ENCODE data around the gene RBM38.
A peak's percentile ranks its signal among the peaks of the same experiment; 100 is the strongest.

The RBM38 gene

DNA sequence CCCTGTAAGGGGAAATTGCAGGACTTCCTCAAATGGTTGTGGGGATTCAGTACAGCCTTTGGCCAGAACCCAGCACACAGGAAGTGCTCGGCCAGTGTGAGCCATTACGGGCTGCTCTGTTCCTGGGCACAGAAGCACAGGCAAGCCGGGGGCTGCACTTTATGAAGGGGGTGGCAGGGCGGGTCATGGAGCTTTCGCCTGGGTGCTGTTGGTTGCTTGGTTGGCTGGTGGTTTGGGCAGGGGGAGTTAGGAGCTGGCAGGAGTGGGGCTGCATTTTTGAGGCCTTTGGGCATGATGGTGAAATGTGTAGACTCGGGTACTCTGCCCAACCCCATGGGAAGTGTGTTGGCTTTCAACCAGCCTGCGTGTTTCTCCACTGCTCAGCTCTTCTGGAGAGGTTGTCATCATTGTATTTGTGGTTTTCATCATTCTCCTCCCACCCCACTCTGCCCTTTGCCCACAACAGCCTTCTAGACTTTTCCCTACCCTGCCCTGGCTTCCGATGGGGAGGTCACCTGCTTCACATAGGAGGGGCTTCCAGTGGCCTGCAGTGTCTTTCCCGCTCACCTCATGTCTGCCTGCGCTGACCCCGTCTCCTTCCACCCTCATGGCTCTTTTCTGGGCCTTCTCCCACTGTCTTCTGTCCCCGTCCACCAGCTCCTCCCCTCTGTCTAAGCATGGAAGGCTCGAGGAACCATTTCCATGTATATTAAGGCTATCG is 16.1 kb upstream of the RBM38 start:
- DNase-seq: no peak

DNA sequence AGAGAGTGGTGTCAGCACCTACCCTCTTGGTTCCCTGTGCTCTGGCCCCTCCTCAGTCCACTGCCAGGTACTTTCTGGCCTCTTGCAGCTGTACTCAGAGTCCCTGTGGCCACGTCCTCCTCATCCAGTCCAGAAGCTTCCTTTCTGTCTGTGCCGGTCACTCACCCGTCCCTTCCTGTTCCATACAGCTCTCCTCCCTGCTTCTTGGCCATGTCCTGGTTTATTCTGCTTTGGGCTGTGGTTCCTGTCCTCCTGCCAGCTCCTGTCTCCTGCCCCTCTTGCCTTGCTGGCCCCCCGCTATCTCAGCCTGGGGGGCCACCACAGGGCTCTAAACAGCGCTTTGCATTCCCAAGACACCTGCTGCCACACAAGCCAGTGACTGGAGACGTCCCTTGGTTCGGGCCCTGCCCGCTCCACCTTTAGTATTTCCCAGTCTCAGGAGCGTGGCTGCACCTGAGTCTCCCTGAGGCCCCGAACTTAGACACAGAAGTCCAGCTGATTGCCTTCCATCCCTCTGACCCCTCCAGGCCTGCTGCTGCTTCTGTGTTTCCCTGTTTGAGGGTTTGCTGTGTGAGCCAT is 15.5 kb upstream of the RBM38 start:
- no peak for DNase-seq

DNA sequence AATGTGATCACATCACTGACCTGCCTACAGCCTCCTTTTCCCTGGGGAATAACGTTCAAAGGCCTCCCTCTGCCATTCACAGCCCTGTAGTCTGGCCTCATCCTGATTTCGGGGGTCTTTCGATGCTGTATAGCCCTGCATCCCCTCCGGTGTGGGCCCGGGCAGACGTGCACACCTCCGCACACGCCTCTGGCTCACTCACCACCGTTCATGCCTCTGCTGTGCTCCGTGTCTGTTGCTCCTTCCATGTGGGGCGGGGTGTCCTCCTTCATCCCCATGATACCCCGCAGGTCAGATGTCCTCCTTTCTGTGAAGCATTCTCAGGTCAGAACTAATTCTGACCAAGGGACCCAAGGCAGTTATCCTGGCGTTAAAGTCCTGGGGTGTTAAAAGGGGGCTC is 13.8 kb upstream of the RBM38 start:
- no peak for DNase-seq

DNA sequence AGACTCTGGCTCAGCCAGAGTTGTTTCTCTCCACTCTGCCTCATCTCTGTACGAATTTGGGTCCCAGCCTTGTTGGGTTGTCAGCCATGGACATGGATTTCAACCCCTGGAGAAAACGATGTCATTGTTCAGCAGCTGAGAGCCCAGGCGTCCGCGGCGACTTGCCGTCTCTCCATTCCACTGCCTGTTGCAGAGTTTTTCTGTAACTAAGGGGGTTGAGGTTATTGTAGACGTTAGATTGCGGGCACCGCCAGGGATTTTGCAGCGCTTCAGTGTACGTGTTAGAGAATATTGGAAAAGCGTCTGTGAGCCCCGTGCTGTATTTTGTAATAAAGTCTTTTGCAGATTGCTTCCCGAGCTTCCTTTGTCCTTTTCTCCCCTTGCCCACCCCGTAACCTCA is 13.1 kb upstream of the RBM38 start:
- no peak for DNase-seq

DNA sequence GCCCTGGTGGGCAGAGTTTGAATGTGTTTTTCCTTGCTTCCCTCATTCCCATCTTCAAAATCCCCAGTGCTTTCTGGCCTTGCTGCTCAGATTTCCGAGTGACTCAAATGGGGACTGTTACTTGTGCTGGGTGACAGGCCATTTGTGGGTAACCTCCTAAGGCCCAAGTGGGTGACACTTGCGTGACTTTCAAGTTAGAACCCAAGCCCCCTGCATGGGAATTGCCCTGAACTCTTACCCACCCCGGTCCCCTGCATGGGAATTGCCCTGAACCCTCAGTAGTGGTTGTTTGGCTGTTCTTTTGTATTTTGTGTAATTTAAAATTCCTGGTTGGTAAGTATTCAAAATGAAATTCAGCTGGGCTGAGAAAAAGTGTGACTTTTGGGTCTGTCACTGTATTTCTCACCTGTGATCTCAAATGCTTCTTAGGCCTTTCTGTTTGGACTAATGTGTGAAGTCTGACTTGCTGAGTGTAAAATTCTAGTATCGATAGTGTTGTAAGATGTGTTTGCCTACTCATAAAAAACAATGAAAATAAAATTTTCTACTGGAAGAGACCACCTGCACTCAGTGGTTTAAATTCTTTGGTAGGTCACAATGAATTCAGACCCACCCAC is 12.4 kb upstream of the RBM38 start:
- no peak for DNase-seq

DNA sequence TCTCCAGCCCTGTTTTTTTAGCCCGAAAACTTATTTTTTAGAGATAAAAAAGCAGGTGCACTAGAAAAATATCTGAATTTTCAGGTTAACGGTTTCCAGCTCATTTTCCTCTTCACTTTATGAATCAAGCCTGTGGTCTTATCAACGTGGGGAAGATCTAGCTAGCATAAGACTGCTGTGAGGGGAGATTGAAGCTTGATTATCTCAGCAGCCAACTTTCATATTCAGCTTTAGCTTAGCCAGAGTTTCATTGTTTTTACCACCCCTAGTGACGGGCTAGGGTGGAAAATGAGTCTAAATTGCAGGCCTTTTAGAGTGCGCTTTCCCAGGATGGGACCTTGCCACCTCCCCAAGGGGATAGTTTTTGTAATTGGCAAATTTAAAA is 11.9 kb upstream of the RBM38 start:
- DNase-seq: no peak

DNA sequence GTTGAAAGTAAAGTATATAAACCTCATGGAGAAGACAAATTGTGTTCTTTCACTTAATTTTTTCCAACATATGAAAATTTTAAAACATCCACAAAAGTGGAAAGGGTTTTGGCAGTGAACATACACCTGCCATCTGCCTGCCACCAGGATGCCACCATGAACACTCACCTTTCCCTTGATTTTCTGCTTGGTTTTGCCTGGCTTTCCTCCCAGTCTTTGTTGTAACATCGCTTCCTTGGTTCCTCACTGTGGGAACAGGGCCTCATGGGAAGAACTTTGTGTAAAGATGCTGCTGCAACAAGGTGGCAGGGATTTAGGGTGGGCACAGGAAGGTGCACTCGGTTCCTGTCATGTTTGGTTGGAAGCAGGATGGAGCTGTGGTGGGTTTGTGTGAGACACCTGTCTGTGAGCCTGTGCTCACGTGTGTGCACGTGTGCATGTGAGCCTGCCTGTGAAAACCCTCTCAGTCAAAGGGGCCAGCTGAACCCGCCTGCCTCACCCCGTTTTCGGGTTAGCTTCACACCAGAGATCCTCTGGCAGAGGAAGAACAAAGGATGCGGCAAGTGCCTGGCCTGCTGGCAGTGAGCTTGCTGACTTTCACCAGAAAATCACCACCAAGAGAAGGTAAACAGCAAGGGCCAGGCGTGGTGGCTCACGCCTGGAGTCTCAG is 11.0 kb upstream of the RBM38 start:
- DNase-seq: no peak

DNA sequence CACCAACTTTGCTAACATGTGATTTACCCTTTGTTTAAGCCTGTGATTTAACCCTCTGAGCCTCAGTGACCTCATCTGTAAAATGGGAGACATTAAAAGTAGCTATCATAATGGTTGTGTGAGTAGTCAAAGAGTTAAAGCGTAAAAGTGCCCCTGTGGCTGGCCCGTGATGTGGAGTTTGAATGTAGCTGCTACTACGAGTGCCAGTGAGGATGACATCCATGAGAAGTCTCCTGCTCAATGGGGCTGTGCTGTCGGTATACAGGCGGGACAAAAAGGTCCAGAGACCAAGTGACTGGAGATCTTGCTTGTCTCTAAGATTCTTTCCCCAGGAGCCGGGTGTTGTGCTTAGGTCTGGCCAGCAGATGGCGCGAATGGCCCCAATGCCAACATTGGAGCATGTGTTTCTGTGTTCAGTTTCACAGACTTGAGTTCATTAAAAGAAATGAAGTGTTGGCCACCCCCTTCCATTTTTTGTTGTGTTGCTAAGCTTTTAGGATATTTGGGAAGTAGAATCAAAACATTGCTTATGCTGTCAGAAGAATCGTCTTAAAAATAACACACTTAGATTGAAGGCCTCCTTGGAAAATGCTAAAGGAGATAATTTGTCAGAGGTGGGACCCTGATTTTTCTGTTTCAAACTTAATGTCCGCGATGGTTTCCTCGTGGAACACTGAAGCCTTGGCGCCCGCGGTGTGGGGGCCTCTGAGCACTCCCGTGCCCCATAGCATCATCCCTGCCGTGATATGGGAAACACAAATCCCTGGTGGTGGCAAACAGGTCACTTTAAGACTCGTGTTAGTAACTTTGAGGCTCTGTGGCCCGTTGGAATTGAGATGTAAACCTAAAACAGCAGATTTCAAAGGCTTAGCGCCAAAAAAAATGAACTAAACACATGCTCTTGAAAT is 9.3 kb upstream of the RBM38 start:
- DNase-seq: peak; percentile 62

DNA sequence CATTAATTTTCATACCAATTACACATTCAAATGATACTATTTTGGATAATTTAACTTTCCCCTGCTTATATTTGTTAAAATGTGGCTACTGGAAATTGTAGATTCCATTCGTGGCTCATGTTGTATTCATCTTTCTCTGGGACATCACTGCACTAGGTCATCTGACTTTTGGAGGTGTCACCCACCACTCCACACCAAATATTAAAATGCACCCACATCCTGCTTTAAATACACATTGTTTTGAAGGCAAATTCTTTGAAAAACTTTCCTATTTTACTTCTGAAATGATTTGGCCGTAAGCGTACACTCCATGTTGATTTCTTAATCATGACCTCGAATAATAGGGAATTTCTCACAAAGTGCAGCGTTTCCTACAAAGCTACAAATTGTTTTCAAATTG is 8.7 kb upstream of the RBM38 start:
- DNase-seq: no peak

DNA sequence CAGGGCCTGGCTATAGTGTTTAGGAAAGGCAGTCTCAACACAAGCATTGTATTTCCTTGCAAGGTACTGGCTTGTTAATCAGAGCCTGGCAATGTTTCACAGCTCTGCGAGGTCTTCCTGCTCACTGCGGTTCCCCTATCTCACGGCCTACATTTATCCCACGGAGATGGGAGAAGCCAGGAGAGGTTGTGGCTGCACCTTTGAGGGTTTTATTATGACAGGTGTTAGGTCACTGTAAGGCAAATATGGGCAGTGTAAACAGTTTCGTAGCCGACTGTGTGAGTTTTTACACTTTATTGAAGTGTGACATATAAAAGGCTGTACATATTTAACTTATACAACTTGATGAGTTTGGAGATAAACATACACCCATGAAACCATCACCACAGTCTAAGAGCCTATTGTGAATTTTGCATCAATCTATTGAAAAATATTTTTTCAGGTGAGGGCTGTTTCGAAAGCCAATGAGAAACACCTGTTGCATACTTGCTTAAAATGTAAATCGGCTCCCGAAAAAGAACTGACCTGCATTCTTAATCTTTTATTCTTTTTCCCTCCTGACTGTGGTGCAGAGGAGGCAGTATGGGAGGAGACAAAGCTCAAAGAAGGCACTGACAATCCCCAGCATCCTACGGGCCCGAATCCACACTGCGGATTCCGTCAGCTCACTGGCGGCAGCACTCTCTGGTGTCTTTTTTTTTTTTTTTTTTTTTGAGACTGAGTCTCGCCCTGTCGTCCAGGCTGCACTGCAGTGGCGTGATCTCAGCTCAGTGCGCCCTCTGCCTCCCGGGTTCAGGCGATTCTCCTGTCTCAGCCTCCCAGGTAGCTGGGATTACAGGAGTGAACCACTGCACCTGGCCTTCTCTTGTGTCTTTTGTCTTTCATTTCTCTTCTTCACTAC is 7.5 kb upstream of the RBM38 start:
- DNase-seq: no peak

DNA sequence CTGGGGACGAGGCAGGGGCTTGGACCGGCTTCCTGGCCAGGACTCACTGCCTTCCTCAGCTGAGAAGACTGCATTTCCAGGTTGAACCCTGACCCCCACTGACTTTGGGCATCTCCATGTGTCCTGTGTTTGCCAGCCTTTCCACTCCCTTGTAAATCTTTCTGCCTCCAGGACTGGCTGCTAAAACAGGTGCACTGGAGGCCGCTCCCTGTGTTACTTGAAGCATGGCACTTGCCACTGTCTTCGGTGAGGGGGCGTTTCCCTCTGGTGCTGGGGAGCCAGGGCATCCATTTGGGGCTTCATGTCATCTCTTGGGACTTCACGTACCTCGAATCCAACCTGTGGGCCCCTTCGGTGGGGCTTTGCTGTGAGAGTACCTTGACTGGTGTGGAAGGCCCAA is 6.7 kb upstream of the RBM38 start:
- no peak for DNase-seq

DNA sequence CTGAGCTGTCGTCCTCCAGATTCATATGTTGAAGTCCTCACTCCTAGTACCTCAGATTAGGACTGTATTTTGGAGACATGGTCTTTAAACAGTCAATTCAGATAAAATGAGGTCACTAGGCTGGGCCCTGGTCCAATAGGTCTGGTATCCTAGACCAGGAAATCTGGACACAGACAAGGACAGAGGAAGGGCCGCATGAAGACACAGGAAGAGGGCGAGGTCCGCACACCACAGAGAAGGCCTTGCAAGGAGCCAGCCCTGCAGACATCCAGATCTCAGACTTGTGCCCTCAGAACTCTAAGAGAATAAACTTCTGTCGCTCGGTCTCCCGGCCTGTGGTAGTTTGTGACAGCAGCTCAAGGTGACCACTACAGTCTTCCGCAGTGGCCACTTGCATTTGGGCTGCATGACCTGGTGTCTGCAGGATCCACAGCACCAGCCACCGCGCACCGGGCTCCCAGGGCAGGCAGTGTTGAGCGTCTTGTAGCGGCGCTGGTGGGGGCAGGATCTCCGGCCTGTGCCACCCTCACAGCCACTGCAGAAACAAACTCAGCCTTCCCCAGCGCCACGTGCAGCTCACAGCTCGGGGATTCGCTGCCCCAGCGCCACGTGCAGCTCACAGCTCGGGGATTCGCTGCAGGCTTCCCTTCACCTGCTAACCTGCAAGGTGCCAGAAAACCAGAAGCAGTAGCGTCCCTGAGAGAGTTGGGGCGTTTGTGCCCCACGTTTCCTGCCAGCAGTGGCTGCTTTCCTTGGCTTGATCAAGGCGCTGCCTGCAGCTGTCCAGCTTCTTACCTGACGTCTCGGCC is 6.0 kb upstream of the RBM38 start:
- no peak for DNase-seq

DNA sequence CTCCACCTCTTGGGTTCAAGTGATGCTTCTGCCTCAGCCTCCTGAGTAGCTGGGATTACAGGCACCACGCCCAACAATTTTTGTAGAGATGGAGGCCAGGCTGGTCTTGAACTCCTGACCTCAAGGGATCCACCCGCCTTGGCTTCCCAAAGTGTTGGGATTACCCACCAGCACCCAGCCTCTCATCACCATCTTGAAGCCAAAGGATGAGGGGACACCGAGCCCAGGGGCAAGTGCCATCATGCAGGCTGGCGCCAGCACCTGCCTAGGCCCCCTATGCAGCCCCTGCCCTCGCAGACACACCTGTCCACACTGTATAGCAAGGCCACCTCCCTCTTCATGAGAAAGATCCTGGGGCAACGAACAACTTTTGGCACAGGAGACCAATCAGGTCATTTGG is 5.3 kb upstream of the RBM38 start:
- DNase-seq: no peak

DNA sequence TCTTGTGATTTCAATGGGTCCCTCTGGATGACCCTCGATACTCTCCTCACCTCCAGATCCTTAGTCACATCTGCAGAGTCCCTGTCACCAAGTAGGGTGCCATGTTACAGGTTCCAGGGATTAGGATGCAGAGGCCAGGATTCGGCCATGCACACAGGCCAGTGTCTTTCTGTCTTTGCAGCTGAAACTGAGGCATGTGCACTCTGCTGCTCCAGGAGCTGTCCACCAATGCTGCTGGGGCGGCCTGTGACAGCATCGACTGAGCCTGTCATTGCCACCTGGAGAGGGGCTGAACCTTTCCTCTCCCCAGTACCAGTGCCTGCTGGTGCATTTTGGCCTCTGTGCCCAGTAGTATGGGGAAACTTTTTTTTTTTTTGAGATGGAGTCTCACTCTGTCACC is 4.4 kb upstream of the RBM38 start:
- no peak for DNase-seq

DNA sequence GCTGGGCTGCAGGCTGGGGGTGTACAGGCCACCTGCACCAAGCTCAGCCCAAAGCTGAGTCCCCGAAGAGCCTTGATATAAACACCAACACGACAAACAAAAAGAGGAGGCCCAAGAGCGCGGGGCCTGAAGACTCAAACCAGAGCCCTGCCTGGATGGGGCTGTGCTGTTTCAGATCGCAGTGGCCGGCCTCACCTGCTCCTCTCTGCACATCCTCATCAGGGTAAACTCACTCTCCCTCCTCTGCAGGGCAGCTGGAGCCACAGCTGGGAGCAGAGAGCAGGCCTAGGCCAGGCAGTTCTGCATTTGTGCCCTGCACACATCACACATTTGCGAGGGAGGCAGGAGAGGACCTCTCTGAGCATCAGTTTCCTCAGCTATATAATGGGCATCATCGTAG is 3.7 kb upstream of the RBM38 start:
- no peak for DNase-seq

DNA sequence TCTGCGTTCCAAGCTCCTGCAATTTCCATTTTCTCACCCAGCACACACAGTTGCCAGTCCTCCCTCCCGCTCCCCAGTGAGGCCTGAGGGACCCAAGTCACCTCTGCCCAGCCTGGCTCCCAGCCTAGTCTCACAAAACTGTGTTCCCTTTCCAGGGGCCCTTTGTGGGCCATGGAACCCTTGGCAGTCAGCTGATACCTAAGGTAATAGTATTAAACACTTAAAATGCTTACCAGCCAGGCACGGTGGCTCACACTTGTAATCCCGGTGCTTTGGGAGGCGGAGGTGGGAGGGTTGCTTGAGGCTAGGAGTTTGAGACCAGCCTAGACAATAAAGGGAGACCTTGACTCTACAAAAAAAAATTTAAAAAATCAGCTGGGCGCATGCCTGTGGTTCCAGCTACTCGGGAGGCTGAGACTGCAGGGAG is 3.2 kb upstream of the RBM38 start:
- DNase-seq: peak; percentile 52

DNA sequence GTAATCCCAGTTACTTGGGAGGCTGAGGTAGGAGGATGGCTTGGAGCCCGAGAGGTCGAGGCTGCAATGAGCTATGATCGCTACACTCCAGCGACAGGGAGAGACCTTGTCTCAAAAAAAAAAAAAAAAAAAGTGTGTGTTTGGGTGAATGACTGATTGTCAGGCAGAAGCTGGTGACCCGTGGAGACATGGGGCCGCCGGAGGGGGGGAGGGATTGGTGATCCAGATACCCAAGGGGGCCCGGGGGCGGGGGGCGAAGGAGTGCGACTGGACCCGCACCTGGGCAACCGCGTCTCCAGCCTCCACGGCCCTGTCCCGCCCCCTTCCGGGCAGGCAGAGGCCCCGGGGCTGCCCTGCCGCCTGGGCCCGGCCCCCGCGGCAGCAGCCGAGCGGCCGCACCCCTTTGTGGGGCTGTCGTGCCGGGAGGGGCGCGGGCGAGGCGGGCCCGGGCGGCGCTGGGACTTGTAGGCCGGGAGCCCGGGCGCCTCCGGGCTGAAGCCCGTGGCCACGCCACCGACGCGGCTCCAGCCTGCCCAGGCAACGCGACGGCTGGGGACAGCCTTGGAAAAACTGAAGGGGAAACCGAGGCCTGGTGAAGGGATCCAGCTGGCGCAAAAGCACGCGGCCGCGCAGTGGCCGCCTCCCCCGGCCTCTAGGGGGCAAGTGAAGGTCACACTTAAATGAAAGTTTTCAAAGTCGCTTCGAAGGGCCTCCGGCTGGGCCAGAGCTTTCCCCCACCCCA is 2.1 kb upstream of the RBM38 start:
- DNase-seq: peak; percentile 69

DNA sequence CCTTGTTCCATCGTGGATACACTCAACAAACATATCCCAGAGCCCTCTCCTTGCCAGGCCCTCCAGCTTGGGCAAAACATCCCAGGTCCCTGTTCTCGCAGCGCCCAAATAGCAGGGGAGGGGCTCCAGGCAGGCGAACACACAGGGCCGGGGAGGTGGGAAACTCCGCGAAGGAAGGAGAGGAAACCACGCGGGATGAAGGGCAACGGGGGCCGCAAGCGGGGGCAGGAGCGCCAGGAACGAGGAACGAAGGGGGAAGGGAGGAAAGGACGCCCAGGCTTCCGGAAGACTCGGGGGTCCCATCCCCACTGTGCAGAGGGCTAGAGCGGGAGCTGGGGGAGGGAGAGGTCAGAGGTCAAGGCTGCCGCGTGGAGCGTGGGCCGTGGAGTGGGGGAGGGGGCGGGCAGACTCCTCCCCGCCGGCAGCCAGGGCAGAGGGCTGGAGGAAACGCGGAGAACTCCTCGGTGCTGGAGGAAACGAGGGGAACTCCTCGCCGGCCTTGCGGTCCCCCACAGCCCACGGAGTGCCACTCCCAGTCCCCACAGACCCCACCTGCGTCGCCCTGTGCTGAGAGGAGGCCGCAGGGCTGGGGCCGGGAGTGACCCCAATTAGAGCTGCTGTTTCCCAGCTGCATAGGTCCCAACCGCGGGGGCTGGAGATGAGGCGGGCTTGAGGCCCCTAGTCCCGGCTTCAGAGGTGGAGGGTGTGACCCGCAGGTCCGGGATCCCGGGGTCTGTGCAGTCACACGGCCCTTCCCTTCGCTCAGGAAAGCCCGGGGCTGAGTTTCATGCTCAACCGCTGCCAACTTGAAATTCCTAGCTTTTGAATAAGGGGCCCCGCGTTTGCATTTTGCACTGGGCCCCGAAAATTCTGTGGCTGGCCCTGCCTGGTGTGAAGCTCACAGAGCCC is 1.2 kb upstream of the RBM38 start:
- no peak for DNase-seq

All from fibroblast of skin of back (primary cell).